Measurements from ENCODE around the gene SPATA19.

Gene SPATA19

GRCh38 chr11:133845413-133845812 is at the start of gene SPATA19:
TSS of gene SPATA19 (minus strand) at chr11:133845513. CDS start at chr11:133845446, 67 bp downstream.
- no peak within 1 kb of the TSS for H3K27ac ChIP-seq (ENCODE audit: low read length)
- H3K27me3 ChIP-seq (ENCODE audit: control insufficient read depth, insufficient read depth, low read length): no peaks in the 10 kb centered on the region
- no CpG with 5 or more reads among the region's 2 CpGs for WGBS (ENCODE audit: insufficient coverage, insufficient read length)
- H3K9me3 ChIP-seq (ENCODE audit: control insufficient read depth, insufficient read depth, low read length): no peaks in the 10 kb centered on the region
- DNase-seq (ENCODE audit: low read depth, low spot score): no peak
- H3K4me1 ChIP-seq (ENCODE audit: control insufficient read depth, insufficient read depth, low read length): peaks cover 2% of the 10 kb centered on the region; the same call in 1 of the 2 replicates
- no peak within 1 kb of the TSS for H3K4me3 ChIP-seq (ENCODE audit: low read length)
- H3K36me3 ChIP-seq (ENCODE audit: control insufficient read depth, insufficient read depth, low read length): no peaks in the 10 kb centered on the region

- Histone ChIP-seq H3K9me3 (ENCODE audit: control insufficient read depth, insufficient read depth, low read length) (no peaks in the 10 kb centered on the region), H3K27ac (ENCODE audit: low read length) (no peak overlapping the region), H3K27me3 (ENCODE audit: control insufficient read depth, insufficient read depth, low read length) (no peaks in the 10 kb centered on the region), H3K4me1 (ENCODE audit: control insufficient read depth, insufficient read depth, low read length) (no peaks in the 10 kb centered on the region), H3K4me3 (ENCODE audit: low read length) (no peak overlapping the region), H3K36me3 (ENCODE audit: control insufficient read depth, insufficient read depth, low read length) (peaks cover 2% of the 10 kb centered on the region; the same call in 1 of the 2 replicates)
- no peak for DNase-seq (ENCODE audit: low read depth, low spot score)
- no CpG with 5 or more reads among the region's 10 CpGs for WGBS (ENCODE audit: insufficient coverage, insufficient read length)
Measured at GRCh38 chr11:133895061-133895479, 49.8 kb upstream of the SPATA19 start.

- no peaks in the 10 kb centered on the region for H3K27me3 ChIP-seq (ENCODE audit: control insufficient read depth, insufficient read depth, low read length)
- DNase-seq (ENCODE audit: low read depth, low spot score): no peak
- no CpG with 5 or more reads among the region's 14 CpGs for WGBS (ENCODE audit: insufficient coverage, insufficient read length)
Measured at GRCh38 chr11:133893381-133893780, 48.1 kb upstream of the SPATA19 start.

GRCh38 chr11:133892584-133893380 is 47.5 kb upstream of the SPATA19 start:
- H3K9me3 ChIP-seq (ENCODE audit: control insufficient read depth, insufficient read depth, low read length): no peaks in the 10 kb centered on the region
- H3K27ac ChIP-seq (ENCODE audit: low read length): no peak overlapping the region
- DNase-seq (ENCODE audit: low read depth, low spot score): no peak
- no peak overlapping the region for H3K4me3 ChIP-seq (ENCODE audit: low read length)
- no peaks in the 10 kb centered on the region for H3K27me3 ChIP-seq (ENCODE audit: control insufficient read depth, insufficient read depth, low read length)
- WGBS (ENCODE audit: insufficient coverage, insufficient read length): no CpG with 5 or more reads among the region's 19 CpGs
- no peaks in the 10 kb centered on the region for H3K4me1 ChIP-seq (ENCODE audit: control insufficient read depth, insufficient read depth, low read length)
- peaks cover 2% of the 10 kb centered on the region; the same call in 1 of the 2 replicates for H3K36me3 ChIP-seq (ENCODE audit: control insufficient read depth, insufficient read depth, low read length)

More at GRCh38 chr11:133893381-133893780, 48.1 kb upstream of the SPATA19 start:
- no peak overlapping the region for H3K27ac ChIP-seq (ENCODE audit: low read length)
- peaks cover 2% of the 10 kb centered on the region; the same call in 1 of the 2 replicates for H3K36me3 ChIP-seq (ENCODE audit: control insufficient read depth, insufficient read depth, low read length)
- no peaks in the 10 kb centered on the region for H3K9me3 ChIP-seq (ENCODE audit: control insufficient read depth, insufficient read depth, low read length)
- H3K4me3 ChIP-seq (ENCODE audit: low read length): no peak overlapping the region
- no peaks in the 10 kb centered on the region for H3K4me1 ChIP-seq (ENCODE audit: control insufficient read depth, insufficient read depth, low read length)

GRCh38 chr11:133892126-133892525 is 46.8 kb upstream of the SPATA19 start:
- no peak for DNase-seq (ENCODE audit: low read depth, low spot score)
- no peaks in the 10 kb centered on the region for H3K36me3 ChIP-seq (ENCODE audit: control insufficient read depth, insufficient read depth, low read length)
- no peaks in the 10 kb centered on the region for H3K4me1 ChIP-seq (ENCODE audit: control insufficient read depth, insufficient read depth, low read length)
- no CpG with 5 or more reads among the region's 8 CpGs for WGBS (ENCODE audit: insufficient coverage, insufficient read length)
- H3K4me3 ChIP-seq (ENCODE audit: low read length): no peak overlapping the region
- H3K27ac ChIP-seq (ENCODE audit: low read length): no peak overlapping the region
- no peaks in the 10 kb centered on the region for H3K27me3 ChIP-seq (ENCODE audit: control insufficient read depth, insufficient read depth, low read length)
- no peaks in the 10 kb centered on the region for H3K9me3 ChIP-seq (ENCODE audit: control insufficient read depth, insufficient read depth, low read length)

GRCh38 chr11:133889893-133890292 is 44.6 kb upstream of the SPATA19 start:
- no peaks in the 10 kb centered on the region for H3K36me3 ChIP-seq (ENCODE audit: control insufficient read depth, insufficient read depth, low read length)
- no peaks in the 10 kb centered on the region for H3K27me3 ChIP-seq (ENCODE audit: control insufficient read depth, insufficient read depth, low read length)
- H3K4me1 ChIP-seq (ENCODE audit: control insufficient read depth, insufficient read depth, low read length): no peaks in the 10 kb centered on the region
- no peaks in the 10 kb centered on the region for H3K9me3 ChIP-seq (ENCODE audit: control insufficient read depth, insufficient read depth, low read length)
- H3K27ac ChIP-seq (ENCODE audit: low read length): no peak overlapping the region
- H3K4me3 ChIP-seq (ENCODE audit: low read length): no peak overlapping the region
- DNase-seq (ENCODE audit: low read depth, low spot score): no peak
- WGBS (ENCODE audit: insufficient coverage, insufficient read length): no CpG with 5 or more reads among the region's 3 CpGs

GRCh38 chr11:133889188-133889587 is 43.9 kb upstream of the SPATA19 start:
- H3K27me3 ChIP-seq (ENCODE audit: control insufficient read depth, insufficient read depth, low read length): no peaks in the 10 kb centered on the region
- WGBS (ENCODE audit: insufficient coverage, insufficient read length): no CpG with 5 or more reads among the region's 5 CpGs
- H3K4me1 ChIP-seq (ENCODE audit: control insufficient read depth, insufficient read depth, low read length): no peaks in the 10 kb centered on the region
- no peak overlapping the region for H3K27ac ChIP-seq (ENCODE audit: low read length)
- no peaks in the 10 kb centered on the region for H3K36me3 ChIP-seq (ENCODE audit: control insufficient read depth, insufficient read depth, low read length)
- H3K9me3 ChIP-seq (ENCODE audit: control insufficient read depth, insufficient read depth, low read length): no peaks in the 10 kb centered on the region
- H3K4me3 ChIP-seq (ENCODE audit: low read length): no peak overlapping the region
- no peak for DNase-seq (ENCODE audit: low read depth, low spot score)

GRCh38 chr11:133887692-133888332 is 42.5 kb upstream of the SPATA19 start:
- H3K27me3 ChIP-seq (ENCODE audit: control insufficient read depth, insufficient read depth, low read length): no peaks in the 10 kb centered on the region
- DNase-seq (ENCODE audit: low read depth, low spot score): no peak
- no peak overlapping the region for H3K4me3 ChIP-seq (ENCODE audit: low read length)
- no peaks in the 10 kb centered on the region for H3K36me3 ChIP-seq (ENCODE audit: control insufficient read depth, insufficient read depth, low read length)
- no peak overlapping the region for H3K27ac ChIP-seq (ENCODE audit: low read length)
- no peaks in the 10 kb centered on the region for H3K4me1 ChIP-seq (ENCODE audit: control insufficient read depth, insufficient read depth, low read length)
- no peaks in the 10 kb centered on the region for H3K9me3 ChIP-seq (ENCODE audit: control insufficient read depth, insufficient read depth, low read length)
- no CpG with 5 or more reads among the region's 5 CpGs for WGBS (ENCODE audit: insufficient coverage, insufficient read length)

- no peak for DNase-seq (ENCODE audit: low read depth, low spot score)
- no peak overlapping the region for H3K27ac ChIP-seq (ENCODE audit: low read length)
- WGBS (ENCODE audit: insufficient coverage, insufficient read length): no CpG with 5 or more reads among the region's 3 CpGs
- H3K27me3 ChIP-seq (ENCODE audit: control insufficient read depth, insufficient read depth, low read length): no peaks in the 10 kb centered on the region
- no peaks in the 10 kb centered on the region for H3K36me3 ChIP-seq (ENCODE audit: control insufficient read depth, insufficient read depth, low read length)
- no peaks in the 10 kb centered on the region for H3K4me1 ChIP-seq (ENCODE audit: control insufficient read depth, insufficient read depth, low read length)
- no peak overlapping the region for H3K4me3 ChIP-seq (ENCODE audit: low read length)
- H3K9me3 ChIP-seq (ENCODE audit: control insufficient read depth, insufficient read depth, low read length): no peaks in the 10 kb centered on the region
Measured at GRCh38 chr11:133886029-133886428, 40.7 kb upstream of the SPATA19 start.

- Histone ChIP-seq H3K27me3 (ENCODE audit: control insufficient read depth, insufficient read depth, low read length) (no peaks in the 10 kb centered on the region), H3K9me3 (ENCODE audit: control insufficient read depth, insufficient read depth, low read length) (no peaks in the 10 kb centered on the region), H3K36me3 (ENCODE audit: control insufficient read depth, insufficient read depth, low read length) (no peaks in the 10 kb centered on the region), H3K4me1 (ENCODE audit: control insufficient read depth, insufficient read depth, low read length) (no peaks in the 10 kb centered on the region), H3K4me3 (ENCODE audit: low read length) (no peak overlapping the region), H3K27ac (ENCODE audit: low read length) (no peak overlapping the region)
- WGBS (ENCODE audit: insufficient coverage, insufficient read length): no CpG with 5 or more reads among the region's 1 CpG
- no peak for DNase-seq (ENCODE audit: low read depth, low spot score)
Measured at GRCh38 chr11:133872160-133872559, 26.8 kb upstream of the SPATA19 start.
